H1 (cell line): ENCODE measurements around the gene FAM219A. TPM values are rescaled to one million over a fixed set of nuclear protein-coding genes. Genes with fewer than 3 reads are reported as not detected.

Source experiments
- CTCF ChIA-PET: fragments of 300-600 bp; sonication (Branson Sonifier 250); formaldehyde crosslinking; loops from one replicate; lab custom pipeline; 2021; ENCODE audit not compliant: partially characterized antibody; lab: Charles Lee
- POLR2A ChIA-PET: fragments of 300-600 bp; sonication (Branson Sonifier 250); formaldehyde crosslinking; loops from one replicate; lab custom pipeline; 2021; ENCODE audit warnings: inconsistent platforms; ENCODE audit not compliant: partially characterized antibody; lab: Charles Lee
- DNase-seq, 2 experiments: peaks; one replicate each; pipeline versions ENCODE4 v3.0.0 to v3.0.0-alpha.2; 2010 to 2022; ENCODE audit warnings: low spot score in 2 of 2, low read depth in 1 of 2, mixed read lengths in 1 of 2
- FAIRE-seq: peaks from 2 replicates; lab custom pipeline; 2011; peaks lifted over from hg19 to GRCh38; lab: Jason Lieb, UNC
- H2AFZ ChIP-seq: 2 replicates; pipeline ENCODE4 v1.8.1; 2012; ENCODE audit warnings: low read length, inconsistent platforms
- H2AK5ac ChIP-seq: 2 replicates; pipeline ENCODE4 v1.6.1; 2013; ENCODE audit warnings: low read depth, low read length
- H2BK120ac ChIP-seq: replicated peaks from 2 replicates; pipeline ENCODE3; 2013; ENCODE audit warnings: low read depth, low read length, inconsistent platforms
- H2BK12ac ChIP-seq: 2 replicates; pipeline ENCODE4 v1.6.1; 2013; ENCODE audit warnings: low read depth, low read length
- H2BK15ac ChIP-seq: 2 replicates; pipeline ENCODE4 v1.6.1; 2013; ENCODE audit warnings: low read length
- H2BK20ac ChIP-seq: 2 replicates; pipeline ENCODE4 v1.6.1; 2013; ENCODE audit warnings: low read length
- H2BK5ac ChIP-seq: 2 replicates; pipeline ENCODE4 v1.6.1; 2013; ENCODE audit warnings: low read depth, low read length
- H3K14ac ChIP-seq: 2 replicates; pipeline ENCODE4 v1.6.1; 2013; ENCODE audit warnings: inconsistent platforms; ENCODE audit not compliant: insufficient read length
- H3K18ac ChIP-seq: 2 replicates; pipeline ENCODE4 v1.6.1; 2013; ENCODE audit warnings: low read length; ENCODE audit errors: extremely low read depth
- H3K23ac ChIP-seq: 2 replicates; pipeline ENCODE4 v1.6.1; 2013; ENCODE audit warnings: inconsistent platforms; ENCODE audit not compliant: insufficient read length
- H3K23me2 ChIP-seq: 2 replicates; pipeline ENCODE4 v1.6.1; 2013; ENCODE audit warnings: low read depth, low read length
- H3K27ac ChIP-seq: 2 replicates; pipeline ENCODE4 v1.6.1; 2011; ENCODE audit warnings: low read depth, low read length, inconsistent platforms
- H3K27me3 ChIP-seq, 4 experiments: replicated peaks in 1 of 4; 1 replicate in 1 of 4; 2 replicates in 3 of 4; pipeline versions ENCODE4 v1.6.1 to v1.8.1; 2011 to 2013; ENCODE audit warnings: low read length in 3 of 4, mild to moderate bottlenecking in 3 of 4, inconsistent platforms in 2 of 4, mixed read lengths in 2 of 4, moderate library complexity in 1 of 4; ENCODE audit not compliant: control insufficient read depth in 3 of 4, insufficient read depth in 3 of 4; ENCODE audit errors: extremely low read depth in 1 of 4
- H3K36me3 ChIP-seq, 4 experiments: 2 replicates each; pipeline versions ENCODE4 v1.6.1 to v1.8.1; 2011 to 2013; ENCODE audit warnings: mild to moderate bottlenecking in 4 of 4, low read length in 3 of 4, moderate library complexity in 2 of 4, control low read depth in 1 of 4, inconsistent platforms in 1 of 4; ENCODE audit not compliant: insufficient read depth in 4 of 4, control insufficient read depth in 2 of 4
- H3K4ac ChIP-seq: replicated peaks from 2 replicates; pipeline ENCODE3; 2013; ENCODE audit warnings: low read length, low read depth, mixed read lengths, inconsistent platforms; ENCODE audit not compliant: insufficient read length
- H3K4me1 ChIP-seq, 4 experiments: replicated peaks in 1 of 4; 1 replicate in 1 of 4; 2 replicates in 3 of 4; pipeline versions ENCODE4 v1.6.1 to v1.8.1; 2011 to 2013; ENCODE audit warnings: low read length in 3 of 4, inconsistent platforms in 2 of 4, mixed read lengths in 1 of 4; ENCODE audit not compliant: insufficient read depth in 4 of 4, control insufficient read depth in 3 of 4
- H3K4me2 ChIP-seq, 2 experiments: 2 replicates each; pipeline versions ENCODE4 v1.6.1 to v1.8.1; 2011 to 2013; ENCODE audit warnings: low read depth in 2 of 2, low read length in 2 of 2, control low read depth in 1 of 2, inconsistent platforms in 1 of 2, mild to moderate bottlenecking in 1 of 2; ENCODE audit not compliant: insufficient read depth in 1 of 2
- H3K4me3 ChIP-seq, 4 experiments: fragments of 200-600, 300-600 bp in 1 of 4; sonication (generic), shearing (Covaris generic), sonication (Bioruptor Twin) in 1 of 4; 2 replicates each; pipeline versions ENCODE4 v1.5.1 to v1.8.1; 2011 to 2016; ENCODE audit warnings: low read length in 4 of 4, low read depth in 3 of 4, control low read depth in 2 of 4, inconsistent platforms in 2 of 4, mild to moderate bottlenecking in 2 of 4, mixed read lengths in 1 of 4, moderate library complexity in 1 of 4; ENCODE audit not compliant: insufficient read depth in 2 of 4; ENCODE audit errors: extremely low read depth in 1 of 4
- H3K56ac ChIP-seq: replicated peaks from 2 replicates; pipeline ENCODE3; 2013; ENCODE audit warnings: low read depth, mild to moderate bottlenecking, mixed read lengths, low read length, inconsistent platforms; ENCODE audit not compliant: insufficient read length
- H3K79me1 ChIP-seq: 2 replicates; pipeline ENCODE4 v1.6.1; 2013; ENCODE audit warnings: low read depth, low read length, control low read depth
- H3K79me2 ChIP-seq, 2 experiments: 2 replicates each; pipeline versions ENCODE4 v1.6.1 to v1.8.1; 2012 to 2013; ENCODE audit warnings: low read length in 2 of 2, mild to moderate bottlenecking in 2 of 2, inconsistent platforms in 1 of 2; ENCODE audit not compliant: insufficient read depth in 2 of 2, control insufficient read depth in 1 of 2
- H3K9ac ChIP-seq, 4 experiments: replicated peaks in 1 of 4; 1 replicate in 1 of 4; 2 replicates in 3 of 4; pipeline versions ENCODE4 v1.6.1 to v1.8.1; 2011 to 2013; ENCODE audit warnings: low read depth in 3 of 4, low read length in 3 of 4, control low read depth in 2 of 4, mild to moderate bottlenecking in 2 of 4, moderate library complexity in 2 of 4, inconsistent platforms in 1 of 4; ENCODE audit errors: extremely low read depth in 1 of 4
- H3K9me3 ChIP-seq, 2 experiments: 2 replicates each; pipeline versions ENCODE4 v1.6.1 to v1.8.1; 2012 to 2013; ENCODE audit warnings: mild to moderate bottlenecking in 2 of 2, moderate library complexity in 2 of 2, control low read depth in 1 of 2, inconsistent platforms in 1 of 2, low read depth in 1 of 2, low read length in 1 of 2, mixed read lengths in 1 of 2; ENCODE audit not compliant: insufficient read depth in 2 of 2
- H4K20me1 ChIP-seq, 2 experiments: replicated peaks in 1 of 2; 2 replicates each; pipeline versions ENCODE3 to v1.8.1; 2011 to 2013; ENCODE audit warnings: inconsistent platforms in 2 of 2, low read length in 2 of 2, mild to moderate bottlenecking in 1 of 2; ENCODE audit not compliant: insufficient read depth in 2 of 2, control insufficient read depth in 1 of 2
- H4K5ac ChIP-seq: 2 replicates; pipeline ENCODE4 v1.6.1; 2013; ENCODE audit warnings: low read length, low read depth, mixed read lengths, inconsistent platforms; ENCODE audit not compliant: insufficient read length
- H4K8ac ChIP-seq: 2 replicates; pipeline ENCODE4 v1.8.0; 2013; ENCODE audit warnings: mild to moderate bottlenecking, moderate library complexity, low read length, inconsistent platforms; ENCODE audit not compliant: insufficient read depth; ENCODE audit errors: extremely low read depth
- H4K91ac ChIP-seq: replicated peaks from 2 replicates; pipeline ENCODE3; 2013; ENCODE audit warnings: low read length, mixed read lengths, inconsistent platforms; ENCODE audit not compliant: insufficient read length
- PHF8 ChIP-seq: fragments of 200-600 bp; sonication (generic); conservative IDR thresholded peaks from 2 replicates; pipeline ENCODE4 v1.7.1; 2012; ENCODE audit warnings: low read depth, mild to moderate bottlenecking, inconsistent platforms, low read length, moderate library complexity
- POU5F1 ChIP-seq: IDR thresholded peaks from 2 replicates; pipeline ENCODE4 v1.6.1; 2011; ENCODE audit warnings: low read depth, mild to moderate bottlenecking, low read length, moderate library complexity
- RFX5 ChIP-seq: IDR thresholded peaks from 2 replicates; pipeline ENCODE4 v1.6.1; 2011; ENCODE audit warnings: low read depth, low read length, improper control_type of control experiment, borderline replicate concordance
- SP4 ChIP-seq: IDR thresholded peaks from 2 replicates; pipeline ENCODE4 v1.6.1; 2012; ENCODE audit warnings: low read length, inconsistent platforms
- TBP ChIP-seq: IDR thresholded peaks from 2 replicates; pipeline ENCODE4 v1.6.1; 2011; ENCODE audit warnings: low read depth, low read length, improper control_type of control experiment
- WGBS, 2 experiments: shearing (Covaris generic) in 1 of 2; methylation state at CpG; one replicate each; pipeline versions ENCODE4 v1.1.6 to v1.1.7; 2013 to 2015; ENCODE audit warnings: low lambda C conversion rate in 2 of 2, mixed read lengths in 2 of 2, inconsistent platforms in 1 of 2, low coverage in 1 of 2, missing lambda C conversion rate in 1 of 2; ENCODE audit not compliant: insufficient replicate concordance in 2 of 2, insufficient coverage in 1 of 2, insufficient read length in 1 of 2; ENCODE audit errors: extremely low coverage in 1 of 2, missing lambda C conversion rate in 1 of 2; 5-methylcytosine and 5-hydroxymethylcytosine counted together
- polyA plus RNA-seq, 7 experiments: library from polyadenylated mRNA; depleted of rRNA in 3 of 7; stranded (reverse) in 5 of 7; unstranded in 2 of 7; fragments of >200 nt in 5 of 7; fragments of 200-250 nt in 2 of 7; gene quantifications; 1 replicate in 5 of 7; 2 replicates in 1 of 7; 4 replicates in 1 of 7; pipeline versions ENCODE4 v1.2.1 to v1.2.3, GENCODE V29; 2011 to 2013; ENCODE audit warnings: missing spikeins in 2 of 7, mixed read lengths in 2 of 7
- total RNA-seq: library from RNA; stranded (reverse); fragmentation: NEBNext Ultra II Directional; extraction: Animal tissue kit (Norgen Biotek cat#: 25700); gene quantifications from 2 replicates; pipeline ENCODE4 v1.2.1, GENCODE V29; 2021

Gene FAM219A
- total and polyA plus RNA-seq, 2 of the 8 experiments (the other 6 are each of a cell fraction or from before 2014, with no cell fraction given), result 7.7 to 10.4 TPM

DNA sequence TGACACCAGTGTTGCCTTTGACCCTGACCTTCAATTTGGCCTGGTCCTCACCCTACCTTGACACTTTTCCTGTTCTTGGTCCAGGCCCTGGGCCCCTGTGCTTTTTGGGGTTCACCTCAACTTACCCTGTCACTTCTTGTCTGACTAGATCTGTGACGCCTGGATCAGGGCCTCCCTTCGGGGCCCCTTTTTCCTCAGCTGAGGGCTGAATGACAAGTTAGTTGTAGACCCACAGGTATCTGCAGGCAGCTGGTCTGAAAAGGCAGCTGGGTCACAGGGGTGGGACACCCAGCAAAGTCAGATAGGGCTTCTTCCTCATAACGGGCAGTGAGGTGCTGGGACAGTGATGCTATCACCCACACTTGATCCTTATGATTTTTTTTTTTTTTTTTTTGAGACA, 71.7 kb downstream of the FAM219A start:
- Histone ChIP-seq H3K14ac (no peak overlapping the region), H3K79me2 (no peaks in the 10 kb centered on the region), H2BK12ac (no peak overlapping the region), H3K4me2 (no peak overlapping the region), H3K9me3 (no peaks in the 10 kb centered on the region), H2BK15ac (no peak overlapping the region), H4K91ac (no peak overlapping the region), H3K4ac (no peak overlapping the region), H3K4me1 (peaks cover 0 to 2% (median under 1%) of the 10 kb centered on the region in 4 experiments; a peak in 3 of 7 replicates), H3K4me3 (no peak overlapping the region), H3K56ac (no peak overlapping the region), H4K8ac (no peak overlapping the region), H2AFZ (no peak overlapping the region), H3K23me2 (no peaks in the 10 kb centered on the region; the same call in 1 of the 2 replicates), H3K79me1 (no peaks in the 10 kb centered on the region), H3K36me3 (no peaks in the 10 kb centered on the region; a peak in 1 of 8 replicates), H3K9ac (no peak overlapping the region), H2BK120ac (no peak overlapping the region), H2BK20ac (no peak overlapping the region), H3K18ac (no peak overlapping the region), H3K27me3 (peaks cover 2 to 12% (median 10%) of the 10 kb centered on the region in 4 experiments), H4K20me1 (no peaks in the 10 kb centered on the region), H2BK5ac (no peak overlapping the region), H4K5ac (no peak overlapping the region), H3K27ac (no peak overlapping the region), H3K23ac (no peak overlapping the region), H2AK5ac (no peak overlapping the region)
- POLR2A ChIA-PET, result no interaction called here
- TF ChIP-seq POU5F1 (no peak), RFX5 (no peak), TBP (no peak), PHF8 (no peak), SP4 (no peak)
- CTCF ChIA-PET, result interaction anchor here (0.6 to 1.5 kb wide), 9 partner anchors 7 to 160 kb away, joined by 3 to 6 read pairs (median 3); no protein-coding TSS in a partner anchor
- WGBS, 2 experiments, result 58% methylated on average over 2 of the region's 3 CpGs; no CpG with 5 or more reads in 1 of the 2 experiments
- FAIRE-seq (no peak), DNase-seq (no peak)
